Measurements from ENCODE around the gene ADCK2. TPM values are rescaled to one million over a fixed set of nuclear protein-coding genes. Genes with fewer than 3 reads are reported as not detected.

ADCK2 gene
- total RNA-seq, 4 donors from 2014 or later: 19.2 to 43.5 (median 26.8) TPM

DNA sequence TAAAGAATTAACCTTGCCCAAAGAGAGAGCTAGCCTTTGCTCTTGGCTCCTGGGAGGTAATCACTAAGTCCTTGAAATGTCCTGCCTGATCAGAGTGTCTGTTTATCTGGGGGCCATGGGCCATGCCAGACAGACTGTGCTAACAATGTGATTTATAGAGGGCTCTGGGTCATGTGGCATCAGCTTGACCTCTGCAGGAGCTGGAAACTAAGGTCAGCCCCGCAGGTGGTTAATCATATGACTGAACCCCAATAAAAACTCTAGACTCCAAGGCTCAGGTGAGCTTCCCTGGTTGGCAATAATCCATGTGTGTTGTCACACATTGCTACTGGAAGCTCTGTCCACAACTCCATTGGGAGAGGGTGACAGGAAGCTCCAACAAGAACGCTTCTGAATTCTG lies 71.3 kb downstream of the ADCK2 start:
- WGBS: 86% methylated on average over 2 of the region's 2 CpGs
- H3K36me3 ChIP-seq: peaks cover 11 to 50% (median 28%) of the 10 kb centered on the region in 4 donors
- no peaks in the 10 kb centered on the region for H3K27me3 ChIP-seq
- intact Hi-C loops (cut with DNase I): no loop called here
- H3K4me3 ChIP-seq: no peak overlapping the region
- no peak for TF ChIP-seq EP300 (IDR thresholded peaks at IDR 0.05)
- TF ChIP-seq POLR2AphosphoS5 (IDR thresholded peaks at IDR 0.05): no peak
- H3K27ac ChIP-seq (replicated peaks in 1 of 4): no peak overlapping the region
- no peak for DNase-seq (ENCODE audit: extremely low spot score)
- no peaks in the 10 kb centered on the region for H3K9me3 ChIP-seq
- H3K4me1 ChIP-seq: no peaks in the 10 kb centered on the region

Small RNA genes within 50 kb of the gene (small RNA-seq; reads per million reads assigned to genes)
- gene RN7SL771P: 0 reads per million in 3 donors

Other genes with a start within 250 kb of the ADCK2 start
- gene MKRN1, start 193.4 kb upstream of the ADCK2 start, total RNA-seq: 100 to 1,000 TPM in 1 of 4 donors, 10 to 100 TPM in 3; 66.4 to 105 (median 77.9) TPM
- 10 to 100 TPM; 46.4 to 77.2 (median 59.2) TPM for gene DENND2A, start 32.1 kb upstream of the ADCK2 start, total RNA-seq
- 100 to 1,000 TPM; 235 to 279 (median 262) TPM for gene NDUFB2, start 23.8 kb downstream of the ADCK2 start, total RNA-seq